K562 (cell line): Measurements from ENCODE around the gene ANKRD10. TPM values are rescaled to one million over a fixed set of nuclear protein-coding genes. Genes with fewer than 3 reads are reported as not detected.

Experiments
- ELF1 ChIP-seq: fragments of 200-800 bp; sonication (Bioruptor generic); IDR thresholded peaks from 2 replicates; pipeline ENCODE4 v1.6.1; 2016; ENCODE audit warnings: missing genetic modification characterization, missing compliant biosample characterization
- FUS ChIP-seq: fragments of 200-400 bp; formaldehyde crosslinking; optimal IDR thresholded peaks from 2 replicates; pipeline ENCODE3; 2017; ENCODE audit warnings: low read depth, low read length
- HDAC2 ChIP-seq: fragments of 450-650 bp; IDR thresholded peaks from 2 replicates; pipeline ENCODE4 v1.6.1; 2016; ENCODE audit warnings: mild to moderate bottlenecking
- HIVEP1 ChIP-seq: fragments of 250-450 bp; sonication (Bioruptor Pico); IDR thresholded peaks from 2 replicates; pipeline ENCODE4 v1.4.0; 2020; ENCODE audit warnings: mild to moderate bottlenecking
- NR3C1 ChIP-seq: sonication (generic); formaldehyde crosslinking; IDR thresholded peaks from 2 replicates; pipeline ENCODE4 v1.8.1; 2022; ENCODE audit warnings: missing genetic modification reagents
- SIN3A ChIP-seq, 2 experiments: fragments of 150-350 bp in 1 of 2; IDR thresholded peaks; 2 replicates each; pipeline ENCODE4 v1.6.1; 2011 to 2016; ENCODE audit warnings: borderline replicate concordance in 2 of 2, low read depth in 2 of 2, low read length in 2 of 2, mild to moderate bottlenecking in 2 of 2, moderate library complexity in 2 of 2; ENCODE audit not compliant: control insufficient read depth in 1 of 2
- YY1 ChIP-seq, 3 experiments: IDR thresholded peaks; 2 replicates each; pipeline ENCODE4 v1.6.1; 2011; ENCODE audit warnings: low read length in 2 of 3, mild to moderate bottlenecking in 2 of 3, moderate library complexity in 2 of 3, borderline replicate concordance in 1 of 3, control low read depth in 1 of 3, low read depth in 1 of 3; ENCODE audit not compliant: insufficient read depth in 3 of 3, insufficient replicate concordance in 2 of 3, control insufficient read depth in 1 of 3, insufficient read length in 1 of 3; ENCODE audit errors: extremely low read depth in 1 of 3
- ZBTB12 ChIP-seq: fragments of 250-450 bp; sonication (Bioruptor Pico); IDR thresholded peaks from 2 replicates; pipeline ENCODE4 v1.4.0; 2020
- ZFPM2 ChIP-seq: fragments of 250-450 bp; sonication (Bioruptor Pico); IDR thresholded peaks from 2 replicates; pipeline ENCODE4 v1.5.1; 2022; ENCODE audit warnings: mild to moderate bottlenecking
- ZNF584 ChIP-seq: fragments of 200-800 bp; sonication (Bioruptor generic); IDR thresholded peaks from 2 replicates; pipeline ENCODE4 v1.6.1; 2016; ENCODE audit warnings: low read depth, mild to moderate bottlenecking, missing genetic modification characterization, missing compliant biosample characterization
- ZNF766 ChIP-seq: fragments of 200-800 bp; sonication (Bioruptor generic); conservative IDR thresholded peaks from 2 replicates; pipeline ENCODE4 v1.6.1; 2016; ENCODE audit warnings: missing genetic modification characterization, missing compliant biosample characterization
- polyA plus RNA-seq, 8 experiments: library from polyadenylated mRNA; depleted of rRNA in 4 of 8; stranded (reverse) in 5 of 8; unstranded in 3 of 8; fragments of >200 nt; fragmentation: Nextera tagmentation in 2 of 8; fragmentation: Illumina TruSeq in 1 of 8; extraction: Ambion mirVana in 2 of 8; extraction: Trizol in 1 of 8; gene quantifications; 2 replicates each; pipeline versions ENCODE4 v1.2.1 to v1.2.3, GENCODE V29; 2011 to 2014; ENCODE audit warnings: inconsistent platforms in 1 of 8, missing spikeins in 1 of 8
- total RNA-seq, 7 experiments: library from RNA; depleted of rRNA in 6 of 7; stranded (reverse); fragments of >200 nt in 6 of 7; fragmentation: Illumina TruSeq in 2 of 7; extraction: Trizol in 2 of 7; gene quantifications; 2 replicates each; pipeline versions ENCODE4 v1.2.1 to v1.2.3, GENCODE V29; 2011 to 2021; ENCODE audit warnings: low replicate concordance in 1 of 7
- TF ChIP-seq, protein P1 (sequence below): fragments of 450-650 bp; formaldehyde crosslinking; conservative IDR thresholded peaks from 2 replicates; pipeline ENCODE4 v1.4.0; 2022; ENCODE audit warnings: mild to moderate bottlenecking, missing genetic modification characterization
- TF ChIP-seq, protein P2 (sequence below): fragments of 250-450 bp; sonication (Bioruptor Pico); IDR thresholded peaks from 2 replicates; pipeline ENCODE4 v1.8.0; 2021; ENCODE audit warnings: borderline replicate concordance, mild to moderate bottlenecking, moderate library complexity; ENCODE audit not compliant: poor library complexity, severe bottlenecking
- TF ChIP-seq, protein P3 (sequence below): fragments of 450-650 bp; formaldehyde crosslinking; IDR thresholded peaks from 2 replicates; pipeline ENCODE4 v1.4.0; 2020; ENCODE audit warnings: mild to moderate bottlenecking
- TF ChIP-seq, protein P4 (sequence below): fragments of 450-650 bp; formaldehyde crosslinking; IDR thresholded peaks from 2 replicates; pipeline ENCODE4 v1.4.0; 2020; ENCODE audit warnings: mild to moderate bottlenecking, moderate library complexity

ANKRD10 gene
- total and polyA plus RNA-seq, 9 of the 15 experiments (the other 6 are each of a cell fraction or from before 2014, with no cell fraction given) = 21.7 to 183 (median 45.0) TPM

GRCh38 chr13:110869805-110870706 is 44.8 kb downstream of the ANKRD10 start (continued):
- TF ChIP-seq, protein P1, sequence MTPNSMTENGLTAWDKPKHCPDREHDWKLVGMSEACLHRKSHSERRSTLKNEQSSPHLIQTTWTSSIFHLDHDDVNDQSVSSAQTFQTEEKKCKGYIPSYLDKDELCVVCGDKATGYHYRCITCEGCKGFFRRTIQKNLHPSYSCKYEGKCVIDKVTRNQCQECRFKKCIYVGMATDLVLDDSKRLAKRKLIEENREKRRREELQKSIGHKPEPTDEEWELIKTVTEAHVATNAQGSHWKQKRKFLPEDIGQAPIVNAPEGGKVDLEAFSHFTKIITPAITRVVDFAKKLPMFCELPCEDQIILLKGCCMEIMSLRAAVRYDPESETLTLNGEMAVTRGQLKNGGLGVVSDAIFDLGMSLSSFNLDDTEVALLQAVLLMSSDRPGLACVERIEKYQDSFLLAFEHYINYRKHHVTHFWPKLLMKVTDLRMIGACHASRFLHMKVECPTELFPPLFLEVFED (CRISPR knock-in tag) = no peak
- TF ChIP-seq ZFPM2 = no peak
- TF ChIP-seq YY1 (IDR thresholded peaks at IDR 0.05; ENCODE audit: borderline replicate concordance in 1 of 3, control insufficient read depth in 1 of 3, extremely low read depth in 1 of 3, insufficient read depth in 3 of 3, insufficient read length in 1 of 3, insufficient replicate concordance in 2 of 3, low read depth in 1 of 3, low read length in 2 of 3) = peak in 1 of 3 experiments; percentile 77
- TF ChIP-seq, protein P2, sequence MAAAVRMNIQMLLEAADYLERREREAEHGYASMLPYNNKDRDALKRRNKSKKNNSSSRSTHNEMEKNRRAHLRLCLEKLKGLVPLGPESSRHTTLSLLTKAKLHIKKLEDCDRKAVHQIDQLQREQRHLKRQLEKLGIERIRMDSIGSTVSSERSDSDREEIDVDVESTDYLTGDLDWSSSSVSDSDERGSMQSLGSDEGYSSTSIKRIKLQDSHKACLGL = no peak
- peak; percentile 48 for TF ChIP-seq ZBTB12 (CRISPR knock-in tag)
- no peak for TF ChIP-seq FUS
- no peak for TF ChIP-seq ZNF584 (CRISPR knock-in tag)
- TF ChIP-seq NR3C1 (CRISPR knock-in tag) = 0 out of 2 replicates have a peak, but pooled peaks have one; percentile 53
- TF ChIP-seq, protein P3, sequence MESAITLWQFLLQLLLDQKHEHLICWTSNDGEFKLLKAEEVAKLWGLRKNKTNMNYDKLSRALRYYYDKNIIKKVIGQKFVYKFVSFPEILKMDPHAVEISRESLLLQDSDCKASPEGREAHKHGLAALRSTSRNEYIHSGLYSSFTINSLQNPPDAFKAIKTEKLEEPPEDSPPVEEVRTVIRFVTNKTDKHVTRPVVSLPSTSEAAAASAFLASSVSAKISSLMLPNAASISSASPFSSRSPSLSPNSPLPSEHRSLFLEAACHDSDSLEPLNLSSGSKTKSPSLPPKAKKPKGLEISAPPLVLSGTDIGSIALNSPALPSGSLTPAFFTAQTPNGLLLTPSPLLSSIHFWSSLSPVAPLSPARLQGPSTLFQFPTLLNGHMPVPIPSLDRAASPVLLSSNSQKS (CRISPR knock-in tag) = no peak
- no peak for TF ChIP-seq ELF1 (tag)
- no peak for TF ChIP-seq HIVEP1 (CRISPR knock-in tag)
- no peak for TF ChIP-seq SIN3A (IDR thresholded peaks at IDR 0.05; ENCODE audit: borderline replicate concordance in 2 of 2, control insufficient read depth in 1 of 2, low read depth in 2 of 2, low read length in 2 of 2)
- TF ChIP-seq, protein P4, sequence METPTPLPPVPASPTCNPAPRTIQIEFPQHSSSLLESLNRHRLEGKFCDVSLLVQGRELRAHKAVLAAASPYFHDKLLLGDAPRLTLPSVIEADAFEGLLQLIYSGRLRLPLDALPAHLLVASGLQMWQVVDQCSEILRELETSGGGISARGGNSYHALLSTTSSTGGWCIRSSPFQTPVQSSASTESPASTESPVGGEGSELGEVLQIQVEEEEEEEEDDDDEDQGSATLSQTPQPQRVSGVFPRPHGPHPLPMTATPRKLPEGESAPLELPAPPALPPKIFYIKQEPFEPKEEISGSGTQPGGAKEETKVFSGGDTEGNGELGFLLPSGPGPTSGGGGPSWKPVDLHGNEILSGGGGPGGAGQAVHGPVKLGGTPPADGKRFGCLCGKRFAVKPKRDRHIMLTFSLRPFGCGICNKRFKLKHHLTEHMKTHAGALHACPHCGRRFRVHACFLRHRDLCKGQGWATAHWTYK (CRISPR knock-in tag) = no peak
- 0 out of 2 replicates have a peak, but pooled peaks have one; percentile 50 for TF ChIP-seq ZNF766 (CRISPR knock-in tag)
- TF ChIP-seq HDAC2 = peak; percentile 53; the same call in 1 of the 2 replicates
